ENCODE results near the gene MRPL11.

DNA sequence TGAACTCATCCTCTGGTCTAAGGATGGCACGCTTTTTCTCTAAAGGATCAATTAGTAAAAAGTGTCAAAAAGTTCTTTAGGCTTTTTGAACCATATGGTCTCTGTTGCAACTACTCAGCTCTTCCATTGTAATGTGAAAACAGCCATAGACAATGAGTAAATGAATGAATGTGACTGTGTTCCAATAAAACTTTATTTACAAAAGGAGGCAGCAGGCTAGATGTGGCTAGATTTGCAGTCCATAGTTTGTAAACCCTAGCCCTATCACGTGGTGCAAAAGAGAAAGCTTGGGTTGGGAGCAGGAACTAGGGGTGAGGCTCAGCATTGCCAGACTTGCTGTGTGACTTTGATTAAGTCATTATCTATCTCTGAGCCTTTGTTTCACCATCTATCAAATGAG is 23.2 kb downstream of the MRPL11 start:
- TF ChIP-seq, protein P1, sequence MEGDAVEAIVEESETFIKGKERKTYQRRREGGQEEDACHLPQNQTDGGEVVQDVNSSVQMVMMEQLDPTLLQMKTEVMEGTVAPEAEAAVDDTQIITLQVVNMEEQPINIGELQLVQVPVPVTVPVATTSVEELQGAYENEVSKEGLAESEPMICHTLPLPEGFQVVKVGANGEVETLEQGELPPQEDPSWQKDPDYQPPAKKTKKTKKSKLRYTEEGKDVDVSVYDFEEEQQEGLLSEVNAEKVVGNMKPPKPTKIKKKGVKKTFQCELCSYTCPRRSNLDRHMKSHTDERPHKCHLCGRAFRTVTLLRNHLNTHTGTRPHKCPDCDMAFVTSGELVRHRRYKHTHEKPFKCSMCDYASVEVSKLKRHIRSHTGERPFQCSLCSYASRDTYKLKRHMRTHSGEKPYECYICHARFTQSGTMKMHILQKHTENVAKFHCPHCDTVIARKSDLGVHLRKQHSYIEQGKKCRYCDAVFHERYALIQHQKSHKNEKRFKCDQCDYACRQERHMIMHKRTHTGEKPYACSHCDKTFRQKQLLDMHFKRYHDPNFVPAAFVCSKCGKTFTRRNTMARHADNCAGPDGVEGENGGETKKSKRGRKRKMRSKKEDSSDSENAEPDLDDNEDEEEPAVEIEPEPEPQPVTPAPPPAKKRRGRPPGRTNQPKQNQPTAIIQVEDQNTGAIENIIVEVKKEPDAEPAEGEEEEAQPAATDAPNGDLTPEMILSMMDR (IDR thresholded peaks at IDR 0.05; ENCODE audit: low read depth, low read length): no peak
- no peak for TF ChIP-seq POLR2A (IDR thresholded peaks at IDR 0.05; ENCODE audit: extremely low read depth, insufficient read length)
- TF ChIP-seq, protein P2, sequence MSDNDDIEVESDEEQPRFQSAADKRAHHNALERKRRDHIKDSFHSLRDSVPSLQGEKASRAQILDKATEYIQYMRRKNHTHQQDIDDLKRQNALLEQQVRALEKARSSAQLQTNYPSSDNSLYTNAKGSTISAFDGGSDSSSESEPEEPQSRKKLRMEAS (IDR thresholded peaks at IDR 0.05; ENCODE audit: low read depth, low read length): no peak
